Adipocyte (in vitro differentiated cells): ENCODE data around the gene CD164L2.
A peak's percentile ranks its signal among the peaks of the same experiment; 100 is the strongest.

Experiments
- DNase-seq: peaks from one replicate; pipeline ENCODE4 v3.0.0-alpha.2; 2015; ENCODE audit warnings: low read depth
- H3K27me3 ChIP-seq: replicated peaks from 2 replicates; pipeline ENCODE4 v1.7.0; 2013; ENCODE audit warnings: mild to moderate bottlenecking, low read length, moderate library complexity; ENCODE audit not compliant: control insufficient read depth, insufficient read depth
- H3K36me3 ChIP-seq: 2 replicates; pipeline ENCODE4 v1.7.0; 2013; ENCODE audit warnings: low read length, mild to moderate bottlenecking, moderate library complexity; ENCODE audit not compliant: control insufficient read depth, insufficient read depth, severe bottlenecking
- H3K4me1 ChIP-seq: 2 replicates; pipeline ENCODE4 v1.7.0; 2013; ENCODE audit warnings: mild to moderate bottlenecking, low read length, moderate library complexity; ENCODE audit not compliant: control insufficient read depth, insufficient read depth
- H3K4me3 ChIP-seq: 2 replicates; pipeline ENCODE4 v1.7.0; 2013; ENCODE audit warnings: mild to moderate bottlenecking, low read length, moderate library complexity
- H3K9ac ChIP-seq: 2 replicates; pipeline ENCODE4 v1.7.0; 2013; ENCODE audit warnings: mild to moderate bottlenecking, low read length, moderate library complexity
- H3K9me3 ChIP-seq: 2 replicates; pipeline ENCODE4 v1.7.0; 2013; ENCODE audit warnings: mild to moderate bottlenecking, low read length, moderate library complexity; ENCODE audit not compliant: control insufficient read depth

CD164L2 gene

DNA sequence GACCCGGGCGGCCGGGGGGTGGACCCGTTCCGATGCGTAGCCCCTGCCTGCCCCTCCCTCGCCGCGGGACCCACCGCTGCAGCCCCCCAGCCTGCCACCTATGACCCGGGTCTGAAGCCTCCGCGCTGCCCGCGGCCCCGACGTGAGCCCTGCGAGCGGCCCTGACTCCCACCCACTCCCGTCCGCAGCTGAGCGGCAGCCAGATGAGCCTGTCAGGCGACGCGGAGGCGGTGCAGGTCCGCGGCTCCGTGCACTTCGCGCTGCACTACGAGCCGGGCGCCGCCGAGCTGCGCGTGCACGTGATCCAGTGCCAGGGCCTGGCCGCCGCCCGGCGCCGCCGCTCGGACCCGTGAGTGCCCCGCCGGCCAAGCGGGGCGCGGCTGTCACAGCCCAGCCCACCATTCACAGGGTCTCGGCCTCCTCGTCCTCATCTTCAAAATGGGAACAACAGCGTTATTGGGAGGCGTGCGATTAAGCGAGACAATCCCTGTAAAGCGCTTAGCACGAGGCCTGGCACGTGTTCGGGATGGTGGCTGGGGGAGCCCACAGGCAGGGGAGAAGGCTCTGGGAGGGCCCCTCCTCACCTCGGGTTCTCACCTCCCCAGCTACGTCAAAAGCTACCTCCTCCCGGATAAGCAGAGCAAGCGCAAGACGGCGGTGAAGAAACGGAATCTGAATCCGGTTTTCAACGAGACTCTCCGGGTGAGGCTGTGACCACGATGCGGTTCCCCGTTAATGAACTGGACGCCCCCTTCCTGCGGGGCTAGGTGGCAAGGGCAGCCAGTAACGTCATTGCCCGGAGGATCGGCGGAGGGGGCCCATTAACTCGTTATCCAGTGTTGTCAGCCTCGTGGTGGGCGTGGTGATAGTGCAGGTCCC is 33.1 kb downstream of the CD164L2 start:
- H3K36me3 ChIP-seq = peaks cover 13% of the 10 kb centered on the region
- H3K4me3 ChIP-seq = peak overlapping the region; percentile 52
- H3K4me1 ChIP-seq = peaks cover 6% of the 10 kb centered on the region
- no peaks in the 10 kb centered on the region for H3K27me3 ChIP-seq
- peak overlapping the region; percentile 44 for H3K9ac ChIP-seq
- peak; percentile 77 for DNase-seq
- no peaks in the 10 kb centered on the region for H3K9me3 ChIP-seq

- Histone ChIP-seq H3K4me1 (peaks cover 6% of the 10 kb centered on the region), H3K9ac (no peak overlapping the region), H3K36me3 (peaks cover 12% of the 10 kb centered on the region), H3K4me3 (peak overlapping the region; percentile 52), H3K9me3 (no peaks in the 10 kb centered on the region), H3K27me3 (no peaks in the 10 kb centered on the region)
- DNase-seq = peak; percentile 24
These were observed 34.0 kb downstream of the CD164L2 start for GRCh38 chr1:27348861-27349783.

DNA sequence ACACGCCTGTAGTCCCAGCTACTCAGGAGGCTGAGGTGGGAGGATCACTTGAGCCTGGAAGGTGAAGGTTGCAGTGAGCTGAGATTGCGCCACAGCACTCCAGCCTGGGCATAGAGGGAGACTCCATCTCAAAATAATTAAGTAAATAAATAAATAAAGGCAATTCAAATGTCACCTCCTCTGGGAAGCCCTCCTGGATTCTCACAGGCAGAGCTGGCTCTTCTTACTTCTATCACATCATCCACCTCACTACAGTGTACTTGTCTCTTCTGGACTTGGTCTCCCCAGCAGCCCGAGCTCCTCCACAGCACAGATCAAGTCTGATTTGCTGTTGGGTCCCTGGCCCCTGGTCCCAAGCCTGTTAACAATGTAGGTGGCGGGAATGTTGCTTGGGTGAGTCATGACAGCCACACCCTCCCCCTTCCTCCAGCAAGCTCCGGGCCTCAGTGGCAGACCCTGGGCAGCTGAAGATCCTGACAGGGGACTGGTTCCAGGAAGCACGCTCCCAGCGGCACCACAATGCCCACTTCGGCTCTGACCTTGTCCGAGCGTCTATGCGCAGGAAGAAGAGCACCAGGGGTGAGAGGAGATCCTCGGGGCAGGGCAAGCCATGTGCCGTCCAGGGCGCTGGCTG is 36.0 kb downstream of the CD164L2 start:
- Histone ChIP-seq H3K27me3 (no peaks in the 10 kb centered on the region), H3K4me3 (no peak overlapping the region), H3K9me3 (no peaks in the 10 kb centered on the region), H3K36me3 (no peaks in the 10 kb centered on the region), H3K9ac (no peak overlapping the region), H3K4me1 (peaks cover 6% of the 10 kb centered on the region)
- DNase-seq = no peak

DNA sequence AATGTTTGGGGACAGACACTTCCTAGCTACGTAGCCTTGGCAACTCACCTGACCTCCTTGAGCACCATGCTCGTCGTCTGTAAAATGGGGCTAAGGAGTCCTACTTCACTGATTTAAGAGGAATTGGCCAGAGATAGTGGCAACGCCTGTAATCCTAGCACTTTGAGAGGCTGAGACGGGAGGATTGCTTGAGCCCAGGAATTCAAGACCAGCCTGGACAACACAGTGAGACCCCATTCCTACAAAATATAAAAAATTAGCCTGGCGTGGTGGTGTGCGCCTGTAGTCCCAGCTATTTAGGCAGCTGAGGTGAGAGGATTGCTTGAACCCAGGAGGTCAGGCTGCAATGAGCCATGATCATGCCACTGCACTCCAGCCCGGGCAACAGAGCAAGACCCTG is 36.8 kb downstream of the CD164L2 start:
- H3K4me1 ChIP-seq = peaks cover 13% of the 10 kb centered on the region
- no peaks in the 10 kb centered on the region for H3K9me3 ChIP-seq
- no peaks in the 10 kb centered on the region for H3K36me3 ChIP-seq
- no peak overlapping the region for H3K9ac ChIP-seq
- no peak for DNase-seq
- no peaks in the 10 kb centered on the region for H3K27me3 ChIP-seq
- H3K4me3 ChIP-seq = no peak overlapping the region

GRCh38 chr1:27345272-27345671 is 37.9 kb downstream of the CD164L2 start:
- Histone ChIP-seq H3K27me3 (no peaks in the 10 kb centered on the region), H3K4me1 (peaks cover 15% of the 10 kb centered on the region), H3K9ac (no peak overlapping the region), H3K4me3 (no peak overlapping the region), H3K36me3 (no peaks in the 10 kb centered on the region), H3K9me3 (no peaks in the 10 kb centered on the region)
- no peak for DNase-seq

- Histone ChIP-seq H3K4me3 (no peak overlapping the region), H3K4me1 (peaks cover 10% of the 10 kb centered on the region), H3K27me3 (no peaks in the 10 kb centered on the region), H3K9me3 (no peaks in the 10 kb centered on the region), H3K36me3 (peaks cover under 1% of the 10 kb centered on the region), H3K9ac (no peak overlapping the region)
- DNase-seq = no peak
These were observed 39.5 kb downstream of the CD164L2 start for GRCh38 chr1:27343639-27344025.

DNA sequence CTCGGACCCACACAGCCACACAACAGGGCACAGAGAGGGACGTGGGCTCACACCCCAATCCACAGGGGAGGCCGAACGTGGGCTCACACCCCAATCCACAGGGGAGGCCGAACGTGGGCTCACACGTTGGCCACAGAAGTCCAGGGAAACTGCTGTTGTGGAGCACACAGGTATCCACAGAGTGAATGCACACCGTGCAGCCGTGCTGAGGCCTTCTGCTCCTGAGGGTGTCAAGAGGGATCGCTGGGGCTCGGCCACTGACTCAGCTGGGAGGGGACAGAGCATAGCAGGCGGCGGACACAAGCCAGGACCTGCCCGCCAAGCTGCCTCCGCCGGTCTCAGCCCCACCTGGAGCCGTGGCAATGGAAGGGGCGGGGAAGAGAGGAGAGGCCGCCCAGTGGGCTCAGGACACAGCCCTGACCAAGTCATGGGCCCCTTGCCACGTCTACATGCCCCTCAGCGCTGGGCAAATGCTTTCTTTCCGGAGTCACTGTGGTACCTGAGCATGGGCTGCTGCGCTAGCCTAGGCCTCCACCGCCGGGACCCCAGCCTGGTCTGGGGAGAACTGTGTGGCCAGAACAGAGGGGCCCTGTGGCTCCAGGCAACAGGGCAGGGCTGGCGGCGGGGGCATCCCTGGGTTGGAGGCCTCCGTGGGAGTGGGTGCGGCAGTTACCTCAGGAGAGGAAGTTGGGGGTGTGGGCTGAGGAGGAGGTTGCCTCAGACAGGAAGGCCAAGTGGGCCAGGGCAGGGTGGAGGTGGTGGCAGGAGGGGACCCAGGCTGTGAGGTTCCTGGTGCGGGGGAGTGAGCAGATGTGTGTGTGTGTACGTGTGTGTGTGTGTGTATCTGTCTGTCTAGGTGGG is 40.1 kb downstream of the CD164L2 start:
- Histone ChIP-seq H3K27me3 (no peaks in the 10 kb centered on the region), H3K4me3 (no peak overlapping the region), H3K9me3 (no peaks in the 10 kb centered on the region), H3K36me3 (peaks cover 3% of the 10 kb centered on the region), H3K9ac (no peak overlapping the region), H3K4me1 (peaks cover 10% of the 10 kb centered on the region)
- DNase-seq = no peak

DNA sequence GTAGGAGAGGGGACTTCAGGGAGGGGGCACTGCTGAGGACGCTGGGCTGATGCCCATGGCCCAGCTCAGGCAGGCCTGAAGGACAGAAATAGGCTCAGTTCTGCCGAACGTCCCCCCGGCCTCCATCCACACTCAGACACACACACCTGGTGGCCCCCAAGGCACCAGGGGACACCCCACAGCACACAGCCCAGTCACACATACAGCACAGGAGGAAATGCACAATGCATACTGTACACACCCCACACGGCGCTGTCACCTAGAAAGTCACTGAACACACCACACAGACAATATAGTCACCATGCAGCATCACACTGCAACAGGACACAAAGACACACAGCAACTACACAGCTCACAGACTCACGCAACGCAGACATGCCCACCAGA is 40.7 kb downstream of the CD164L2 start:
- Histone ChIP-seq H3K4me3 (no peak overlapping the region), H3K9ac (no peak overlapping the region), H3K9me3 (no peaks in the 10 kb centered on the region), H3K27me3 (no peaks in the 10 kb centered on the region), H3K36me3 (peaks cover 3% of the 10 kb centered on the region), H3K4me1 (peaks cover 10% of the 10 kb centered on the region)
- DNase-seq = no peak

DNA sequence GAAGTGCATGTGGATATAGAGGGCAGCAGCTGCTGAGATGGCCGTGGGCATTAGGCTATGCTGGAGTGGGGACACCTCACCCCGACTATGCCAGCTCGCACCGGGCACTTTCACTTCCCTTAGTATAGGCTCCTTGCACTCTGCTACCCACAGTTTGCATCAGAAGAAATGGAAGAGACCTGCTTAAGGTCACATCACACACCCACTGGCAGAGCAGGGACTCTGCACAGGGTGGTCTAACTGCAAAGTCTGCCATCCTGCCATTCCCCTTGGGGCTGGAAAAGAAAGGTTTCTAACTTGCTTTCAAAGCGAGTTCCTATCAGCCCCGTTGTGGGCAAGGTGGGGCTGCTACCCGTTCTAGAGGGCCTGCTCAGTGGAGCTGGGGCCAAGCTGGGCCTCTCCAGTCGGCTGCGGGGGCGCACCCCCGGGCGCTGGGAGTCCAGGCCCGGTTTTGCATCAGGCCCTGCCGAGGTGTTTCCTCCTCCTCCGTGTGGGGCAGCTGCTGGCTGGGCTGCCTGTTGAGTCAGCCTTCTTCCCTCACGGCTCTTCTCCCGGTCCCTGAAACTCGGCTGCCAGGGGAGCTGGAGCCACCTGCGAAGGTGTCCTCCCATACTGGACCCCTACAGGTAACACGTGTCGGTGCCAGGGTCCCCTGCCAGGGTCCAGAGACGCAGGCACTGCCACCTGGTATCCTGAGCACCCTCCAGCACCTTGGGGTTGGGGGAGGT is 41.4 kb downstream of the CD164L2 start, which contains the start of gene SYTL1:
SYTL1 (plus strand) TSS at position 498 of the 728 bp plus-strand sequence. CDS start 3,313 bp downstream, outside the sequence.
- Histone ChIP-seq H3K4me3 (no peak within 1 kb of the TSS), H3K36me3 (peaks cover 3% of the 10 kb centered on the region)
- DNase-seq = peak; percentile 55

DNA sequence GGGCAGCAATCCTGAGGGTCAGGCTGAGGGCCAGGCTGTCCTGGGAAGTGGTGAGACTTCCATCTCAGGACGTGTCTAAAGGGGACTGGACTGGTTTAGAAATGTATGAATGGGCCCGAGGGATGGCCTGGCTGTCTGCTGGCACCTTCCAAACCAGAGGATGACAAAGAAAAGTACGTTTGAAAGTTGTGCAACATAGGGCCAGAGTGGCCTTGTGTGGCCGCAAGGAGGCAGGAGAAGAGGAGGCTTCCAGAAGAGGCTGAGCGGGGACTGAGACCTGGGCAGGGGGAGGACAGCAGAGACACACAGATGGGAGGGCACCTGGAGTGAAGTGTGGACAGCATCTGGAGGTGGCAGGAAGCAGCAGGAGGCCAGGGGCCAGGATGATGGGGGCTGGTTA is 43.9 kb downstream of the CD164L2 start:
- no peak overlapping the region for H3K9ac ChIP-seq
- DNase-seq = no peak
- H3K27me3 ChIP-seq = no peaks in the 10 kb centered on the region
- H3K36me3 ChIP-seq = peaks cover 24% of the 10 kb centered on the region
- H3K4me3 ChIP-seq = no peak overlapping the region
- H3K9me3 ChIP-seq = no peaks in the 10 kb centered on the region
- H3K4me1 ChIP-seq = peaks cover 10% of the 10 kb centered on the region

More for the DNA sequence above, 41.4 kb downstream of the CD164L2 start, which contains the start of gene SYTL1:
- H3K9ac ChIP-seq = no peak within 1 kb of the TSS
- no peaks in the 10 kb centered on the region for H3K27me3 ChIP-seq
- peaks cover 10% of the 10 kb centered on the region for H3K4me1 ChIP-seq
- H3K9me3 ChIP-seq = no peaks in the 10 kb centered on the region
